ENCODE data around the gene FFAR1. TPM values are rescaled to one million over a fixed set of nuclear protein-coding genes. Genes with fewer than 3 reads are reported as not detected.

The FFAR1 gene, protein sequence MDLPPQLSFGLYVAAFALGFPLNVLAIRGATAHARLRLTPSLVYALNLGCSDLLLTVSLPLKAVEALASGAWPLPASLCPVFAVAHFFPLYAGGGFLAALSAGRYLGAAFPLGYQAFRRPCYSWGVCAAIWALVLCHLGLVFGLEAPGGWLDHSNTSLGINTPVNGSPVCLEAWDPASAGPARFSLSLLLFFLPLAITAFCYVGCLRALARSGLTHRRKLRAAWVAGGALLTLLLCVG (N-terminal part only)
- total RNA-seq: not detected in 2 replicates
- long read RNA-seq: 0 reads

DNA sequence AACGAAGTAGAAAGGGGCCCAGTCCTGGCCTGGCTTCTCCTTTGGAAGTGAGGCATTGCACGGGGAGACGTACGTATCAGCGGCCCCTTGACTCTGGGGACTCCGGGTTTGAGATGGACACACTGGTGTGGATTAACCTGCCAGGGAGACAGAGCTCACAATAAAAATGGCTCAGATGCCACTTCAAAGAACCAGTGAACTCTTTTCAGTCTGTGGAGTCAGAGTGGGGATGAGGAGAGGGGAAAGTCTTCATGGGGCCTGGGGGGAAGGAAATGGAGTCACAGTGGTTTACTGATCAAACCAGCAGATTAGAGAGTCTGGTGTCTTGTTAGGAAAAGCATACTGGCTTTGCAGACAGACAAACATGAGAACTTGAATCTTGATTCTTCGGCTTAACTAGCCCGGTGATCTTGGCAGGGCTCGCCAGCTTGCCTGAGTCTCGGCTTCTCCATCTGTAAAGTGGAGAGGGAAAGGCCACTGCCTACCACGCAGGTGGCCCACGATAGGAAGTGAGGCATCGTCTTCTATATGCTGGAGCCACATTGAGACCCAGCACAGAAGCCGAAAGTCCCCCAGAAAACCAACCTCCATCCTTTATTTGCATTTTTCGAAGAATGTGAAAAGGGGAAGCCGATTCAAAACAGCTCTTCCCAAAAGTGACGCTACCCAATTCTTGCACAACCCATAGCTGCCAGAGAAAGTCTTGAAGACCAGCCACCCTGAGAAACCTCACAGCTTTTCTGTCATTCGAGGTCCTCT, at the start of gene FFAR1:
FFAR1 (plus strand) TSS at position 732 of the 759 bp plus-strand sequence. CDS start 3,650 bp downstream, outside the sequence.
- TF ChIP-seq, protein P1, sequence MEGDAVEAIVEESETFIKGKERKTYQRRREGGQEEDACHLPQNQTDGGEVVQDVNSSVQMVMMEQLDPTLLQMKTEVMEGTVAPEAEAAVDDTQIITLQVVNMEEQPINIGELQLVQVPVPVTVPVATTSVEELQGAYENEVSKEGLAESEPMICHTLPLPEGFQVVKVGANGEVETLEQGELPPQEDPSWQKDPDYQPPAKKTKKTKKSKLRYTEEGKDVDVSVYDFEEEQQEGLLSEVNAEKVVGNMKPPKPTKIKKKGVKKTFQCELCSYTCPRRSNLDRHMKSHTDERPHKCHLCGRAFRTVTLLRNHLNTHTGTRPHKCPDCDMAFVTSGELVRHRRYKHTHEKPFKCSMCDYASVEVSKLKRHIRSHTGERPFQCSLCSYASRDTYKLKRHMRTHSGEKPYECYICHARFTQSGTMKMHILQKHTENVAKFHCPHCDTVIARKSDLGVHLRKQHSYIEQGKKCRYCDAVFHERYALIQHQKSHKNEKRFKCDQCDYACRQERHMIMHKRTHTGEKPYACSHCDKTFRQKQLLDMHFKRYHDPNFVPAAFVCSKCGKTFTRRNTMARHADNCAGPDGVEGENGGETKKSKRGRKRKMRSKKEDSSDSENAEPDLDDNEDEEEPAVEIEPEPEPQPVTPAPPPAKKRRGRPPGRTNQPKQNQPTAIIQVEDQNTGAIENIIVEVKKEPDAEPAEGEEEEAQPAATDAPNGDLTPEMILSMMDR (conservative IDR thresholded peaks at IDR 0.05): no peak
- Mint-ChIP-seq H3K9me3 (no peaks in the 10 kb centered on the region), H3K27ac (ENCODE audit: unreplicated experiment) (no peak within 1 kb of the TSS), H3K4me1 (no peaks in the 10 kb centered on the region), H3K36me3 (ENCODE audit: low read depth) (no peaks in the 10 kb centered on the region), H3K4me3 (no peak within 1 kb of the TSS), H3K27me3 (ENCODE audit: low read depth) (peaks cover 41% of the 10 kb centered on the region)
- DNase-seq (ENCODE audit: low read depth, low spot score): no peak

DNA sequence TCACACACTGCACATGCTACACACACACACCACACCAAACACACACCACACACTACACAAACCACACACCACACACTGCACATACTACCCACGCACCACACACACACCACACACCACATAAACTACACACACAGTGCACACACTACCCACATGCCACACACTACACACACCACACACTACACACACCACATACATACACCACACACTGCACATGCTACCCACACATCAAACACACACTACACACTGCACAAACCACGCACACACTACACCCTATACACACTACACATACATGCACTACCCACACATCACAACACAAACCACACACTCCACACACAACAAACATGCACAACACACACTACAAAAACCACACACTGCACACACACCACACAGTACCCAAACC, 49.8 kb upstream of the FFAR1 start:
- peaks cover 6% of the 10 kb centered on the region for H3K27me3 Mint-ChIP-seq (ENCODE audit: low read depth)
- H3K4me1 Mint-ChIP-seq: no peaks in the 10 kb centered on the region
- H3K9me3 Mint-ChIP-seq: no peaks in the 10 kb centered on the region
- no peak overlapping the region for H3K4me3 Mint-ChIP-seq
- TF ChIP-seq, protein P1 (conservative IDR thresholded peaks at IDR 0.05): no peak
- no peak overlapping the region for H3K27ac Mint-ChIP-seq (ENCODE audit: unreplicated experiment)
- DNase-seq (ENCODE audit: low read depth, low spot score): no peak
- H3K36me3 Mint-ChIP-seq (ENCODE audit: low read depth): no peaks in the 10 kb centered on the region

DNA sequence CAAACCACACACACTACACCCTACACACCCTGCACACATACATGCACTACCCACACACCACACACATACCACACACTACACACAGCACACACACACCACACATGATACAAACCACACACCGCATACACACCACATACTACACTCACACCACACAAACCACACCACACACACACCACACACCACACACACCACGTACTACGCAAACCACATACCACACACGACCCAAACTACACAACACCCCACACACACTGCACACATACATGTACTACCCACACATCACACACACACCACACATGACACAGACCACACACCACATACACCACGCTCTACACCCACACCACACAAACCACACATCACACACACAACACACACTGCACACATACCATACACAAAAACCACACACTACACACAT, 49.1 kb upstream of the FFAR1 start:
- no peak for DNase-seq (ENCODE audit: low read depth, low spot score)
- Mint-ChIP-seq H3K4me1 (no peaks in the 10 kb centered on the region), H3K27me3 (ENCODE audit: low read depth) (peaks cover 3% of the 10 kb centered on the region), H3K36me3 (ENCODE audit: low read depth) (no peaks in the 10 kb centered on the region), H3K9me3 (no peaks in the 10 kb centered on the region), H3K27ac (ENCODE audit: unreplicated experiment) (no peak overlapping the region), H3K4me3 (no peak overlapping the region)
- TF ChIP-seq, protein P1 (conservative IDR thresholded peaks at IDR 0.05): no peak

DNA sequence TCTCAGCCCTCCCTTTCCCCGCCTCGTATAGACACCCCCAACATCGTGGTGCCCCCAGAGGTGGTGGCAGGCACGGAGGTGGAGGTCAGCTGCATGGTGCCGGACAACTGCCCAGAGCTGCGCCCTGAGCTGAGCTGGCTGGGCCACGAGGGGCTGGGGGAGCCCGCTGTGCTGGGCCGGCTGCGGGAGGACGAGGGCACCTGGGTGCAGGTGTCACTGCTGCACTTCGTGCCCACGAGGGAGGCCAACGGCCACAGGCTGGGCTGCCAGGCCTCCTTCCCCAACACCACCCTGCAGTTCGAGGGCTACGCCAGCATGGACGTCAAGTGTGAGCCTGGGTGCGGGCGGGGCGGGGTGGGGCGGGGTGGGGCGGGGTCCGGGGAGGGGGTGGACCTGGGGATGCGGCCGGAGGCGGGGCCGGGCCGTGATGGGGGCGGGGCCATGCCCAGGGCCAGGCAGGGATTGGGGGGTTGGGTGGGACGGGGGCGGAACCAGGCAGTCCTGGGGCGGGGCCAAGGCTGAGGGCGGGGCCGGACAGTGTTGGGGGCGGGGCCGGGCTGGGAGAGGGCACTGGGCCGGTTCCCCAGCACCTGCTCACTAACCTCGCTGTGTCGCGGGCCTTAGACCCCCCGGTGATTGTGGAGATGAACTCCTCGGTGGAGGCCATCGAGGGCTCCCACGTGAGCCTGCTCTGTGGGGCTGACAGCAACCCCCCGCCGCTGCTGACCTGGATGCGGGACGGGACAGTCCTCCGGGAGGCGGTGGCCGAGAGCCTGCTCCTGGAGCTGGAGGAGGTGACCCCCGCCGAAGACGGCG, 48.0 kb upstream of the FFAR1 start:
- Mint-ChIP-seq H3K4me3 (no peak overlapping the region), H3K27ac (ENCODE audit: unreplicated experiment) (no peak overlapping the region), H3K4me1 (no peaks in the 10 kb centered on the region), H3K27me3 (ENCODE audit: low read depth) (no peaks in the 10 kb centered on the region), H3K36me3 (ENCODE audit: low read depth) (no peaks in the 10 kb centered on the region), H3K9me3 (no peaks in the 10 kb centered on the region)
- TF ChIP-seq, protein P1 (conservative IDR thresholded peaks at IDR 0.05): no peak
- DNase-seq (ENCODE audit: low read depth, low spot score): no peak

DNA sequence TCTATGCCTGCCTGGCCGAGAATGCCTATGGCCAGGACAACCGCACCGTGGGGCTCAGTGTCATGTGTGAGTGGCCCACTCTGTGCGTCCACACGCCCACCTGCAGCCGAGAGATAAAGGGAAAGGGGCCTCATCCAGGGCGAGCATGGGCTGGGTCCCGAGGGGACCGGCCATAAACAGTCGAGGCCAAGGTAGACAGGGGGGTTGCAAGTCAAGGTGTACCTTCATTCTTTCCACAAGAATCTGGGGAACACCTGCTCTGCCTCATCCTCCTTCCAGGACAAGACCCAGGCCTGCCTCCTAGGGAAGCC, 47.4 kb upstream of the FFAR1 start:
- H3K4me1 Mint-ChIP-seq: no peaks in the 10 kb centered on the region
- TF ChIP-seq, protein P1 (conservative IDR thresholded peaks at IDR 0.05): no peak
- H3K27me3 Mint-ChIP-seq (ENCODE audit: low read depth): no peaks in the 10 kb centered on the region
- no peaks in the 10 kb centered on the region for H3K36me3 Mint-ChIP-seq (ENCODE audit: low read depth)
- H3K9me3 Mint-ChIP-seq: no peaks in the 10 kb centered on the region
- no peak overlapping the region for H3K4me3 Mint-ChIP-seq
- no peak overlapping the region for H3K27ac Mint-ChIP-seq (ENCODE audit: unreplicated experiment)
- no peak for DNase-seq (ENCODE audit: low read depth, low spot score)

All from neural crest cell (in vitro differentiated cells).